Astrocyte of the cerebellum (primary cell): ENCODE results near the gene TLL2.

Experiments used
- DNase-seq: peaks from one replicate; pipeline ENCODE4 v3.0.0-alpha.2; 2011; ENCODE audit warnings: low read depth
- H3K4me3 ChIP-seq: 2 replicates; pipeline ENCODE4 v1.5.1; 2011; ENCODE audit warnings: mild to moderate bottlenecking, low read depth, low read length, moderate library complexity
- CTCF ChIP-seq: IDR thresholded peaks from 2 replicates; pipeline ENCODE4 v1.5.1; 2012; ENCODE audit warnings: low read length, low read depth, moderate library complexity, mild to moderate bottlenecking; ENCODE audit errors: missing control alignments
- in situ Hi-C: cut with HindIII; loops from 2 replicates; pipeline ENCODE4 v1.10.0; 2017; ENCODE audit warnings: low sequenced_read_pairs

TLL2 gene

GRCh38 chr10:96339956-96340904 is 173.5 kb downstream of the TLL2 start:
- H3K4me3 ChIP-seq = no peak overlapping the region
- TF ChIP-seq CTCF = peak; percentile 79
- in situ Hi-C loops = no loop called here
- DNase-seq = peak; percentile 19

- no peak for TF ChIP-seq CTCF
- in situ Hi-C loops = no loop called here
- H3K4me3 ChIP-seq = no peak overlapping the region
- no peak for DNase-seq
These were observed 174.3 kb downstream of the TLL2 start for GRCh38 chr10:96339383-96339782.

GRCh38 chr10:96338279-96338925 is 175.3 kb downstream of the TLL2 start:
- no peak for DNase-seq
- TF ChIP-seq CTCF = no peak
- no peak overlapping the region for H3K4me3 ChIP-seq
- in situ Hi-C loops = no loop called here

GRCh38 chr10:96337106-96337505 is 176.6 kb downstream of the TLL2 start:
- TF ChIP-seq CTCF = no peak
- in situ Hi-C loops = no loop called here
- no peak overlapping the region for H3K4me3 ChIP-seq
- no peak for DNase-seq

- peak; percentile 9 for DNase-seq
- in situ Hi-C loops = no loop called here
- H3K4me3 ChIP-seq = no peak overlapping the region
- TF ChIP-seq CTCF = peak; percentile 92
These were observed 178.9 kb downstream of the TLL2 start for GRCh38 chr10:96334616-96335526.

- no peak overlapping the region for H3K4me3 ChIP-seq
- TF ChIP-seq CTCF = no peak
- in situ Hi-C loops = no loop called here
- no peak for DNase-seq
These were observed 180.6 kb downstream of the TLL2 start for GRCh38 chr10:96333101-96333500.
